Ecto neural progenitor cell (in vitro differentiated cells): ENCODE results near the gene SGIP1.
A peak's percentile ranks its signal among the peaks of the same experiment; 100 is the strongest.

Source experiments
- DNase-seq: peaks from one replicate; pipeline ENCODE4 v3.0.0-alpha.2; 2018; ENCODE audit warnings: low spot score

The SGIP1 gene

GRCh38 chr1:66533804-66534740 is at the start of gene SGIP1:
TSS of gene SGIP1 (plus strand) at chr1:66534153. CDS start at chr1:66534359, 206 bp downstream.
- peak; percentile 71 for DNase-seq

GRCh38 chr1:66489151-66489550 is 44.8 kb upstream of the SGIP1 start:
- DNase-seq: no peak

GRCh38 chr1:66489972-66490601 is 43.9 kb upstream of the SGIP1 start:
- no peak for DNase-seq

GRCh38 chr1:66490816-66491215 is 43.1 kb upstream of the SGIP1 start:
- DNase-seq: no peak

- DNase-seq: no peak
These were observed 41.5 kb upstream of the SGIP1 start for GRCh38 chr1:66492424-66492823.

GRCh38 chr1:66493731-66494130 is 40.2 kb upstream of the SGIP1 start:
- DNase-seq: no peak

GRCh38 chr1:66494482-66494881 is 39.5 kb upstream of the SGIP1 start:
- no peak for DNase-seq

GRCh38 chr1:66495495-66495894 is 38.5 kb upstream of the SGIP1 start:
- no peak for DNase-seq

GRCh38 chr1:66497910-66498309 is 36.0 kb upstream of the SGIP1 start:
- no peak for DNase-seq

GRCh38 chr1:66500301-66500700 is 33.7 kb upstream of the SGIP1 start:
- no peak for DNase-seq

GRCh38 chr1:66502086-66502485 is 31.9 kb upstream of the SGIP1 start:
- DNase-seq: no peak

GRCh38 chr1:66503841-66504470 is 30.0 kb upstream of the SGIP1 start:
- DNase-seq: peak; percentile 53

GRCh38 chr1:66505671-66506392 is 28.1 kb upstream of the SGIP1 start:
- DNase-seq: no peak

GRCh38 chr1:66506393-66506687 is 27.6 kb upstream of the SGIP1 start:
- DNase-seq: no peak

GRCh38 chr1:66506991-66507390 is 27.0 kb upstream of the SGIP1 start:
- DNase-seq: no peak

- no peak for DNase-seq
These were observed 23.5 kb upstream of the SGIP1 start for GRCh38 chr1:66510407-66510806.

- no peak for DNase-seq
These were observed 22.8 kb upstream of the SGIP1 start for GRCh38 chr1:66511118-66511517.

- no peak for DNase-seq
These were observed 16.0 kb upstream of the SGIP1 start for GRCh38 chr1:66517959-66518358.

- no peak for DNase-seq
These were observed 15.3 kb upstream of the SGIP1 start for GRCh38 chr1:66518654-66519053.

- DNase-seq: no peak
These were observed 14.0 kb upstream of the SGIP1 start for GRCh38 chr1:66519992-66520391.

GRCh38 chr1:66520655-66521054 is 13.3 kb upstream of the SGIP1 start:
- no peak for DNase-seq

GRCh38 chr1:66521721-66522365 is 12.1 kb upstream of the SGIP1 start:
- no peak for DNase-seq
